IMR-90 (cell line): ENCODE results near the gene ARL8B.

Experiments
- BHLHE40 ChIP-seq: fragments of 150-350 bp; IDR thresholded peaks from 2 replicates; pipeline ENCODE4 v1.6.1; 2016; ENCODE audit warnings: mild to moderate bottlenecking, low read depth, low read length
- MAFK ChIP-seq: IDR thresholded peaks from 2 replicates; pipeline ENCODE4 v1.6.1; 2012; ENCODE audit warnings: low read depth, low read length, improper control_type of control experiment
- MXI1 ChIP-seq: IDR thresholded peaks from 2 replicates; pipeline ENCODE4 v1.6.1; 2012; ENCODE audit warnings: low read depth, mild to moderate bottlenecking, low read length, moderate library complexity, borderline replicate concordance
- NFE2L2 ChIP-seq: fragments of 150-350 bp; IDR thresholded peaks from 2 replicates; pipeline ENCODE4 v1.6.1; 2016; ENCODE audit warnings: low read depth, mild to moderate bottlenecking, low read length
- POLR2A ChIP-seq: IDR thresholded peaks from 2 replicates; pipeline ENCODE4 v1.6.1; 2012; ENCODE audit warnings: mild to moderate bottlenecking, low read depth, low read length
- RAD21 ChIP-seq: IDR thresholded peaks from 2 replicates; pipeline ENCODE4 v1.6.1; 2012; ENCODE audit warnings: low read length, improper control_type of control experiment
- RFX5 ChIP-seq: IDR thresholded peaks from 2 replicates; pipeline ENCODE4 v1.8.0; 2012; ENCODE audit warnings: low read depth, mild to moderate bottlenecking, low read length, moderate library complexity
- USF2 ChIP-seq: fragments of 150-350 bp; IDR thresholded peaks from 2 replicates; pipeline ENCODE4 v1.6.1; 2017; ENCODE audit warnings: mild to moderate bottlenecking, antibody characterized with exemption, low read length, low read depth
- TF ChIP-seq, protein P1 (sequence below): conservative IDR thresholded peaks from 2 replicates; pipeline ENCODE4 v1.5.1; 2012; ENCODE audit warnings: mild to moderate bottlenecking, low read depth, low read length, improper control_type of control experiment

GRCh38 chr3:5133239-5134018 is 11.3 kb downstream of the ARL8B start:
- TF ChIP-seq, protein P1, sequence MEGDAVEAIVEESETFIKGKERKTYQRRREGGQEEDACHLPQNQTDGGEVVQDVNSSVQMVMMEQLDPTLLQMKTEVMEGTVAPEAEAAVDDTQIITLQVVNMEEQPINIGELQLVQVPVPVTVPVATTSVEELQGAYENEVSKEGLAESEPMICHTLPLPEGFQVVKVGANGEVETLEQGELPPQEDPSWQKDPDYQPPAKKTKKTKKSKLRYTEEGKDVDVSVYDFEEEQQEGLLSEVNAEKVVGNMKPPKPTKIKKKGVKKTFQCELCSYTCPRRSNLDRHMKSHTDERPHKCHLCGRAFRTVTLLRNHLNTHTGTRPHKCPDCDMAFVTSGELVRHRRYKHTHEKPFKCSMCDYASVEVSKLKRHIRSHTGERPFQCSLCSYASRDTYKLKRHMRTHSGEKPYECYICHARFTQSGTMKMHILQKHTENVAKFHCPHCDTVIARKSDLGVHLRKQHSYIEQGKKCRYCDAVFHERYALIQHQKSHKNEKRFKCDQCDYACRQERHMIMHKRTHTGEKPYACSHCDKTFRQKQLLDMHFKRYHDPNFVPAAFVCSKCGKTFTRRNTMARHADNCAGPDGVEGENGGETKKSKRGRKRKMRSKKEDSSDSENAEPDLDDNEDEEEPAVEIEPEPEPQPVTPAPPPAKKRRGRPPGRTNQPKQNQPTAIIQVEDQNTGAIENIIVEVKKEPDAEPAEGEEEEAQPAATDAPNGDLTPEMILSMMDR: no peak
- TF ChIP-seq MAFK (no peak), USF2 (no peak), POLR2A (no peak), BHLHE40 (no peak), RFX5 (no peak), RAD21 (no peak), MXI1 (no peak), NFE2L2 (no peak)
